Mesodermal cell (in vitro differentiated cells): ENCODE data around the gene MKLN1.

Experiments
- H3K27ac ChIP-seq: 2 replicates; pipeline ENCODE4 v1.7.0; 2013; ENCODE audit warnings: mild to moderate bottlenecking, low read depth, low read length, moderate library complexity; ENCODE audit not compliant: severe bottlenecking
- H3K36me3 ChIP-seq: 2 replicates; pipeline ENCODE4 v1.7.1; 2013; ENCODE audit warnings: mild to moderate bottlenecking, low read length, moderate library complexity; ENCODE audit not compliant: control insufficient read depth, insufficient read depth
- H3K4me1 ChIP-seq: one replicate; pipeline ENCODE4 v1.7.1; 2013; ENCODE audit warnings: mild to moderate bottlenecking, low read length; ENCODE audit not compliant: insufficient read depth, control insufficient read depth, poor library complexity, severe bottlenecking
- H3K4me3 ChIP-seq: 2 replicates; pipeline ENCODE4 v1.7.0; 2013; ENCODE audit warnings: low read length, control low read depth, mild to moderate bottlenecking; ENCODE audit not compliant: insufficient read depth, poor library complexity, severe bottlenecking; ENCODE audit errors: extremely low read depth
- H3K9me3 ChIP-seq: 2 replicates; pipeline ENCODE4 v1.7.1; 2013; ENCODE audit warnings: mild to moderate bottlenecking, low read length, moderate library complexity; ENCODE audit not compliant: control insufficient read depth
- WGBS, 2 experiments: methylation state at CpG; one replicate each; pipeline ENCODE4 v1.1.5; 2013; ENCODE audit warnings: missing lambda C conversion rate in 2 of 2; ENCODE audit not compliant: insufficient coverage in 2 of 2; 5-methylcytosine and 5-hydroxymethylcytosine counted together

MKLN1 gene

GRCh38 chr7:131320603-131321002 is 7.1 kb upstream of the MKLN1 start:
- Histone ChIP-seq H3K9me3 (no peaks in the 10 kb centered on the region), H3K27ac (no peak overlapping the region), H3K4me1 (peaks cover 5% of the 10 kb centered on the region), H3K4me3 (no peak overlapping the region), H3K36me3 (no peaks in the 10 kb centered on the region)

- Histone ChIP-seq H3K9me3 (no peaks in the 10 kb centered on the region), H3K4me1 (peaks cover 8% of the 10 kb centered on the region), H3K4me3 (no peak overlapping the region), H3K36me3 (no peaks in the 10 kb centered on the region), H3K27ac (no peak overlapping the region)
These were observed 6.0 kb upstream of the MKLN1 start for GRCh38 chr7:131321656-131322055.

GRCh38 chr7:131322061-131322460 is 5.6 kb upstream of the MKLN1 start:
- WGBS, 2 experiments = no CpG with 5 or more reads among the region's 1 CpG
- no peak overlapping the region for H3K4me3 ChIP-seq
- H3K4me1 ChIP-seq = peaks cover 10% of the 10 kb centered on the region
- no peaks in the 10 kb centered on the region for H3K36me3 ChIP-seq
- no peak overlapping the region for H3K27ac ChIP-seq
- no peaks in the 10 kb centered on the region for H3K9me3 ChIP-seq

GRCh38 chr7:131322861-131323260 is 4.8 kb upstream of the MKLN1 start:
- Histone ChIP-seq H3K36me3 (no peaks in the 10 kb centered on the region), H3K9me3 (no peaks in the 10 kb centered on the region), H3K4me1 (peaks cover 10% of the 10 kb centered on the region), H3K4me3 (no peak overlapping the region), H3K27ac (no peak overlapping the region)
- WGBS, 2 experiments = 86 to 100% methylated on average over 3 to 5 of the region's 7 CpGs

GRCh38 chr7:131325179-131325840 is 2.4 kb upstream of the MKLN1 start:
- no peaks in the 10 kb centered on the region for H3K9me3 ChIP-seq
- 85 to 94% methylated on average over 5 of the region's 5 CpGs for WGBS, 2 experiments

GRCh38 chr7:131326576-131326975 is 1.1 kb upstream of the MKLN1 start:
- H3K9me3 ChIP-seq = no peaks in the 10 kb centered on the region
- peak overlapping the region; percentile 98 for H3K27ac ChIP-seq
- peaks cover 10% of the 10 kb centered on the region for H3K4me1 ChIP-seq
- WGBS, 2 experiments = 89 to 94% methylated on average over 3 of the region's 6 CpGs
- H3K36me3 ChIP-seq = peaks cover 4% of the 10 kb centered on the region
- peak overlapping the region; percentile 95 for H3K4me3 ChIP-seq

More at GRCh38 chr7:131325179-131325840, 2.4 kb upstream of the MKLN1 start:
- Histone ChIP-seq H3K36me3 (no peaks in the 10 kb centered on the region), H3K27ac (no peak overlapping the region), H3K4me1 (peaks cover 10% of the 10 kb centered on the region), H3K4me3 (no peak overlapping the region)

- Histone ChIP-seq H3K27ac (peak overlapping the region; percentile 98), H3K4me1 (peaks cover 5% of the 10 kb centered on the region), H3K4me3 (peak overlapping the region; percentile 95), H3K36me3 (peaks cover 4% of the 10 kb centered on the region), H3K9me3 (no peaks in the 10 kb centered on the region)
- WGBS, 2 experiments = 3 to 7% methylated on average over 14 of the region's 14 CpGs
These were observed 539 bp upstream of the MKLN1 start for GRCh38 chr7:131327049-131327625.

- H3K9me3 ChIP-seq = no peaks in the 10 kb centered on the region
- 0 to 2% methylated on average over 6 to 14 of the region's 20 CpGs for WGBS, 2 experiments
- peak overlapping the region; percentile 95 for H3K4me3 ChIP-seq
- H3K4me1 ChIP-seq = peaks cover 5% of the 10 kb centered on the region
- H3K36me3 ChIP-seq = peaks cover 14% of the 10 kb centered on the region
- peak overlapping the region; percentile 98 for H3K27ac ChIP-seq
These were observed 900 bp downstream of the MKLN1 start for GRCh38 chr7:131328377-131329175.

GRCh38 chr7:131329176-131329570 is 1.5 kb downstream of the MKLN1 start:
- peaks cover 15% of the 10 kb centered on the region for H3K36me3 ChIP-seq
- H3K4me3 ChIP-seq = peak overlapping the region; percentile 95
- no peaks in the 10 kb centered on the region for H3K9me3 ChIP-seq
- H3K27ac ChIP-seq = no peak overlapping the region
- WGBS, 2 experiments = 70 to 92% methylated on average over 1 of the region's 1 CpG
- H3K4me1 ChIP-seq = peaks cover 5% of the 10 kb centered on the region

- H3K27ac ChIP-seq = no peak overlapping the region
- H3K9me3 ChIP-seq = no peaks in the 10 kb centered on the region
- 90 to 100% methylated on average over 2 to 3 of the region's 4 CpGs for WGBS, 2 experiments
- no peak overlapping the region for H3K4me3 ChIP-seq
- peaks cover 5% of the 10 kb centered on the region for H3K4me1 ChIP-seq
- peaks cover 15% of the 10 kb centered on the region for H3K36me3 ChIP-seq
These were observed 2.6 kb downstream of the MKLN1 start for GRCh38 chr7:131330299-131330698.

GRCh38 chr7:131331806-131332205 is 4.1 kb downstream of the MKLN1 start:
- no CpG with 5 or more reads among the region's 1 CpG for WGBS, 2 experiments
- Histone ChIP-seq H3K9me3 (no peaks in the 10 kb centered on the region), H3K4me1 (peaks cover 1% of the 10 kb centered on the region), H3K4me3 (no peak overlapping the region), H3K27ac (no peak overlapping the region), H3K36me3 (peaks cover 15% of the 10 kb centered on the region)
